B cell (primary cell): Measurements from ENCODE around the gene PTGFRN. TPM values are rescaled to one million over a fixed set of nuclear protein-coding genes. Genes with fewer than 3 reads are reported as not detected.
"Not testable (repeated sequence)": the region's sequence is repeated elsewhere in the genome, so short reads cannot be mapped to it uniquely, and the experiment has no call there.

ENCODE experiments used
- ATAC-seq: fragments of 200-7000 bp; cut with Tn5 transposase; one replicate; pipeline ENCODE4 v1.10.0; 2021; ENCODE audit warnings: low read depth, mild to moderate bottlenecking, moderate number of reproducible peaks, moderate library complexity
- CTCF ChIA-PET: fragments of 350-600 bp; sonication (Branson Sonifier 250); formaldehyde crosslinking; loops from one replicate; lab custom pipeline; 2021; ENCODE audit warnings: antibody characterized with exemption, inconsistent platforms; lab: Charles Lee
- POLR2A ChIA-PET: fragments of 350-600 bp; sonication (Branson Sonifier 250); formaldehyde crosslinking; loops from one replicate; lab custom pipeline; 2021; ENCODE audit warnings: antibody characterized with exemption; lab: Charles Lee
- DNase-seq: peaks from one replicate; pipeline ENCODE4 v3.0.0; 2013
- H2AFZ ChIP-seq: 2 replicates; pipeline ENCODE4 v1.6.1; 2012; ENCODE audit warnings: mild to moderate bottlenecking, low read depth, low read length; ENCODE audit not compliant: insufficient read depth, poor library complexity, severe bottlenecking
- H3K27ac ChIP-seq, 2 donors: 1 replicate in 1 of 2; 2 replicates in 1 of 2; pipeline ENCODE4 v1.5.1; 2012 to 2013; ENCODE audit warnings: low read length in 2 of 2, mild to moderate bottlenecking in 2 of 2, moderate library complexity in 1 of 2
- H3K27me3 ChIP-seq, 4 experiments: fragments of 200-600 bp in 1 of 4; sonication (generic) in 1 of 4; replicated peaks in 1 of 4; 1 replicate in 2 of 4; 2 replicates in 2 of 4; pipeline versions ENCODE4 v1.6.1 to v1.7.0; 2013 to 2016; ENCODE audit warnings: low read length in 3 of 4, mild to moderate bottlenecking in 2 of 4, mixed read lengths in 1 of 4, moderate library complexity in 1 of 4; ENCODE audit not compliant: insufficient read depth in 4 of 4, control insufficient read depth in 3 of 4; ENCODE audit errors: control extremely low read depth in 1 of 4
- H3K36me3 ChIP-seq, 2 experiments: replicated peaks in 1 of 2; 1 replicate in 1 of 2; 2 replicates in 1 of 2; pipeline versions ENCODE4 v1.6.1 to v1.7.1; 2013; ENCODE audit warnings: low read length in 1 of 2; ENCODE audit not compliant: insufficient read depth in 2 of 2, control insufficient read depth in 1 of 2; ENCODE audit errors: control extremely low read depth in 1 of 2, extremely low read depth in 1 of 2
- H3K4me1 ChIP-seq, 2 donors: fragments of 200-600 bp in 1 of 2; sonication (generic) in 1 of 2; 1 replicate in 1 of 2; 2 replicates in 1 of 2; pipeline versions ENCODE4 v1.5.1 to v1.6.1; 2013 to 2017; ENCODE audit warnings: low read length in 2 of 2; ENCODE audit not compliant: control insufficient read depth in 2 of 2, insufficient read depth in 2 of 2
- H3K4me2 ChIP-seq: replicated peaks from 2 replicates; pipeline ENCODE3; 2012; ENCODE audit warnings: mild to moderate bottlenecking, low read depth, low read length; ENCODE audit not compliant: poor library complexity, severe bottlenecking
- H3K4me3 ChIP-seq, 5 experiments: fragments of 200-600 bp in 1 of 5; sonication (generic) in 1 of 5; 1 replicate in 3 of 5; 2 replicates in 2 of 5; pipeline versions ENCODE4 v1.5.1 to v1.7.0; 2011 to 2016; ENCODE audit warnings: low read length in 4 of 5, mild to moderate bottlenecking in 4 of 5, low read depth in 2 of 5, control low read depth in 1 of 5, moderate library complexity in 1 of 5; ENCODE audit not compliant: insufficient read depth in 1 of 5; ENCODE audit errors: control extremely low read depth in 1 of 5, extremely low read depth in 1 of 5
- H3K79me2 ChIP-seq: fragments of 200-600 bp; sonication (generic); one replicate; pipeline ENCODE4 v1.6.0; 2016; ENCODE audit warnings: low read length; ENCODE audit not compliant: control insufficient read depth, insufficient read depth
- H3K9ac ChIP-seq: fragments of 200-600 bp; sonication (generic); 2 replicates; pipeline ENCODE4 v1.6.1; 2017; ENCODE audit warnings: mild to moderate bottlenecking, low read length, moderate library complexity
- H3K9me3 ChIP-seq, 3 donors: one replicate each; pipeline versions ENCODE4 v1.6.1 to v1.7.1; 2013; ENCODE audit warnings: low read length in 2 of 3; ENCODE audit not compliant: control insufficient read depth in 2 of 3, insufficient read depth in 1 of 3; ENCODE audit errors: control extremely low read depth in 1 of 3
- H4K20me1 ChIP-seq: 2 replicates; pipeline ENCODE4 v1.6.0; 2012; ENCODE audit warnings: mild to moderate bottlenecking, low read length; ENCODE audit not compliant: insufficient read depth, control insufficient read depth, poor library complexity, severe bottlenecking
- H3K27ac Mint-ChIP-seq: one replicate; pipeline ENCODE4 v1.8.0; 2021; ENCODE audit warnings: mixed read lengths
- H3K27me3 Mint-ChIP-seq: one replicate; pipeline ENCODE4 v1.8.0; 2021; ENCODE audit warnings: mixed read lengths
- H3K4me1 Mint-ChIP-seq: one replicate; pipeline ENCODE4 v1.8.0; 2021; ENCODE audit warnings: mixed read lengths
- H3K4me3 Mint-ChIP-seq: one replicate; pipeline ENCODE4 v1.8.0; 2021; ENCODE audit warnings: mixed read lengths
- H3K9me3 Mint-ChIP-seq: one replicate; pipeline ENCODE4 v1.8.0; 2022; ENCODE audit warnings: mixed read lengths; ENCODE audit not compliant: insufficient read depth
- EZH2 ChIP-seq: IDR thresholded peaks from 2 replicates; pipeline ENCODE4 v1.6.1; 2012; ENCODE audit warnings: borderline replicate concordance, low read depth, mild to moderate bottlenecking, moderate library complexity, low read length; ENCODE audit not compliant: insufficient read depth, poor library complexity, severe bottlenecking
- WGBS: methylation state at CpG from one replicate; pipeline ENCODE4 v1.1.5; 2013; ENCODE audit warnings: missing lambda C conversion rate; ENCODE audit not compliant: insufficient coverage; 5-methylcytosine and 5-hydroxymethylcytosine counted together
- intact Hi-C: fragments of 100-400 bp; cut with micrococcal nuclease; formaldehyde crosslinking; loops from one replicate; pipeline ENCODE4 v1.10.0; 2022
- polyA plus RNA-seq: library from polyadenylated mRNA; depleted of rRNA; stranded (reverse); fragments of >200 nt; gene quantifications from 2 replicates; pipeline ENCODE4 v1.2.3, GENCODE V29; 2012
- total RNA-seq, 2 donors: library from RNA; stranded (reverse); fragments of 120-200 nt in 1 of 2; gene quantifications; 1 replicate in 1 of 2; 2 replicates in 1 of 2; pipeline versions ENCODE4 v1.2.3 to v1.2.4, GENCODE V29; 2013 to 2022
- TF ChIP-seq, protein P1 (sequence below): fragments of 200-600 bp; IDR thresholded peaks from one replicate; pipeline ENCODE4 v1.8.0; 2022; ENCODE audit warnings: antibody characterized with exemption, mild to moderate bottlenecking

PTGFRN gene
- total and polyA plus RNA-seq, 2 donors (not counting 1 experiment from before 2014, with no cell fraction given) = 0.17 TPM; not detected in 1

DNA sequence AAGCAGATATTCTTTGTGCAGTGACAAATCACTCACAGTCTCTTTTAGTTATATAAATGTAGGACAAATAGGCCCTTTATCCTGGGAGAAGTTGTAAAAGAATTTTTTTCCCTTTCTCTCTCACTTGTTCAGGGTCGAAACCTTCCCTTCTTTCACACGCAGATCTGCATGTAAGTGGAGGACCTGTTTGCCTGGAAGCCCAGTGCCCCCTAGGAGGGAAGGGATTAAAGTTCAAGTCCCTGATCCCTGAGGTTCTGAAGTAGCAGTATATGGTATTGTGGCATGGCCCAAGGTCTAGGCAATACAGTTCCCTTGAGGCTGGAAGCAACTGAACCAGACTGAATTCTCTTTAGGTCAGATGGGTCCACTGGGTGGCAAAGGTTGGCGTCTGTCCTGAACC lies 48.6 kb upstream of the PTGFRN start:
- Histone ChIP-seq H3K4me2 (no peak overlapping the region), H3K79me2 (no peaks in the 10 kb centered on the region), H4K20me1 (no peaks in the 10 kb centered on the region), H3K27me3 (no peaks in the 10 kb centered on the region), H3K4me3 (no peak overlapping the region), H3K36me3 (no peaks in the 10 kb centered on the region), H2AFZ (no peak overlapping the region), H3K9me3 (peaks cover 0 to 4% (median 0%) of the 10 kb centered on the region in 3 donors), H3K9ac (no peak overlapping the region), H3K27ac (no peak overlapping the region), H3K4me1 (no peaks in the 10 kb centered on the region)
- no peak for TF ChIP-seq EZH2
- TF ChIP-seq, protein P1, sequence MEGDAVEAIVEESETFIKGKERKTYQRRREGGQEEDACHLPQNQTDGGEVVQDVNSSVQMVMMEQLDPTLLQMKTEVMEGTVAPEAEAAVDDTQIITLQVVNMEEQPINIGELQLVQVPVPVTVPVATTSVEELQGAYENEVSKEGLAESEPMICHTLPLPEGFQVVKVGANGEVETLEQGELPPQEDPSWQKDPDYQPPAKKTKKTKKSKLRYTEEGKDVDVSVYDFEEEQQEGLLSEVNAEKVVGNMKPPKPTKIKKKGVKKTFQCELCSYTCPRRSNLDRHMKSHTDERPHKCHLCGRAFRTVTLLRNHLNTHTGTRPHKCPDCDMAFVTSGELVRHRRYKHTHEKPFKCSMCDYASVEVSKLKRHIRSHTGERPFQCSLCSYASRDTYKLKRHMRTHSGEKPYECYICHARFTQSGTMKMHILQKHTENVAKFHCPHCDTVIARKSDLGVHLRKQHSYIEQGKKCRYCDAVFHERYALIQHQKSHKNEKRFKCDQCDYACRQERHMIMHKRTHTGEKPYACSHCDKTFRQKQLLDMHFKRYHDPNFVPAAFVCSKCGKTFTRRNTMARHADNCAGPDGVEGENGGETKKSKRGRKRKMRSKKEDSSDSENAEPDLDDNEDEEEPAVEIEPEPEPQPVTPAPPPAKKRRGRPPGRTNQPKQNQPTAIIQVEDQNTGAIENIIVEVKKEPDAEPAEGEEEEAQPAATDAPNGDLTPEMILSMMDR = no peak
- H3K27me3 Mint-ChIP-seq = no peaks in the 10 kb centered on the region
- WGBS = 100% methylated on average over 1 of the region's 3 CpGs
- ATAC-seq = no peak
- H3K4me1 Mint-ChIP-seq = no peaks in the 10 kb centered on the region
- ChIA-PET CTCF (interaction anchor here (0.7 kb wide), 1 partner anchor 120 kb away, joined by 3 read pairs; no protein-coding TSS in a partner anchor), POLR2A (no interaction called here)
- no peaks in the 10 kb centered on the region for H3K9me3 Mint-ChIP-seq
- no peak for DNase-seq
- no peak overlapping the region for H3K27ac Mint-ChIP-seq
- intact Hi-C loops = no loop called here
- H3K4me3 Mint-ChIP-seq = no peak overlapping the region

DNA sequence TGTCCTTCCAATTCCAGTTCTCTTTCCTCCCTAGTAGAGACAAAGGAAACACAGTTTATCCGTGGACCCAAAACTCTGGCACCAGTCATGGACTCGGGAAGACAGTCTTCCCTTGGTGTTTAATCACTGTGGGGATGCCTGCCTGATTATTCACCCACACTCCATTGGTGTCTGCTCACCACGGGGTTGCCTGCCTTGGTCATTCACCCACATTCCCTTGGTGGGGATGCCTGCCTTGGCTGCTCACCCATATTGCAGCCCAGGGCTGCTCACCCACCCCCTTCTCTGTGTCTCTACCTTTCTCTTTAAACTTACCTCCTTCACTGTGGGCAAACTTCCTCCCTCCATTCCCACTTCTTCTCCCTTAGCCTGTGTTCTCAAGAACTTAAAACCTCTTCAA lies 46.7 kb upstream of the PTGFRN start:
- H3K9me3 ChIP-seq = peaks cover 0 to 11% (median 7%) of the 10 kb centered on the region in 3 donors
- H3K27me3 Mint-ChIP-seq, H3K36me3 ChIP-seq, intact Hi-C loops, H4K20me1 ChIP-seq, H3K79me2 ChIP-seq, H3K27ac ChIP-seq, H3K4me3 Mint-ChIP-seq, CTCF ChIA-PET, POLR2A ChIA-PET, H3K4me1 ChIP-seq, H3K9me3 Mint-ChIP-seq, ATAC-seq, H3K4me2 ChIP-seq, H3K4me3 ChIP-seq, H3K27me3 ChIP-seq, H2AFZ ChIP-seq, H3K4me1 Mint-ChIP-seq, H3K9ac ChIP-seq, DNase-seq, H3K27ac Mint-ChIP-seq: not testable (repeated sequence)
- 76% methylated on average over 3 of the region's 3 CpGs for whole genome bisulfite sequencing

DNA sequence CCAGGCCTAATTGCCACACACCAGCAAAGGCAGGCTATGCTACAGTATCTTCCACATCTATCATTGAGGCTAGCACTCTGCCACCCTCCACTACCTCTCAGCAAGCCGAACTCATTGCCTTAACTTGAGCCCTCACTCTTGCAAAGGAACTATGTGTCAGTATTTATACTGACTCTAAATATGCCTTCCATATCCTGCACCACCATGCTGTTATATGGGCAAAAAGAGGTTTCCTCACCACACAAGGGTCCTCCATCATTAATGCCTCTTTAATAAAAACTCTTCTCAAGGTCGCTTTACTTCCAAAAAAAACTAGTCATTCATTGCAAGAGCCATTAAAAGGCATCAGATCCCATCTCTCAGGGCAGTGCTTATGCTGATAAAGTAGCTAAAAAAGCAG lies 43.2 kb upstream of the PTGFRN start:
- H3K36me3 ChIP-seq, POLR2A ChIA-PET, H2AFZ ChIP-seq, H3K9me3 Mint-ChIP-seq, H4K20me1 ChIP-seq, H3K9ac ChIP-seq, H3K4me3 ChIP-seq, H3K4me1 ChIP-seq, H3K4me1 Mint-ChIP-seq, H3K4me2 ChIP-seq, H3K27me3 Mint-ChIP-seq, H3K27me3 ChIP-seq, CTCF ChIA-PET, H3K4me3 Mint-ChIP-seq, DNase-seq, H3K27ac Mint-ChIP-seq, H3K79me2 ChIP-seq, ATAC-seq, intact Hi-C loops, H3K27ac ChIP-seq: not testable (repeated sequence)
- peaks cover 1 to 12% (median 7%) of the 10 kb centered on the region in 3 donors for H3K9me3 ChIP-seq
- 100% methylated on average over 1 of the region's 2 CpGs for WGBS
